Measurements from ENCODE around the gene ERF.

Gene ERF

GRCh38 chr19:42241279-42241678, 13.6 kb downstream of the ERF start:
- Mint-ChIP-seq H3K36me3 (peaks cover 26% of the 10 kb centered on the region), H3K4me1 (peaks cover 55% of the 10 kb centered on the region), H3K4me3 (peak overlapping the region; percentile 96), H3K27me3 (no peaks in the 10 kb centered on the region), H3K9me3 (no peaks in the 10 kb centered on the region), H3K27ac (peak overlapping the region; percentile 89)
- CTCF ChIA-PET = interaction anchor here (1.5 to 1.8 kb wide), 3 partner anchors 38 to 132 kb away, joined by 4 to 6 read pairs (median 5); no protein-coding TSS in a partner anchor
- no peak for DNase-seq

GRCh38 chr19:42239544-42240220, 15.2 kb downstream of the ERF start:
- CTCF ChIA-PET = interaction anchor here (0.9 to 1.8 kb wide), 3 partner anchors 39 to 130 kb away, joined by 3 to 6 read pairs (median 5); no protein-coding TSS in a partner anchor
- peak overlapping the region; percentile 70 for H3K27ac Mint-ChIP-seq
- peaks cover 44% of the 10 kb centered on the region for H3K4me1 Mint-ChIP-seq
- peaks cover 35% of the 10 kb centered on the region for H3K36me3 Mint-ChIP-seq
- H3K27me3 Mint-ChIP-seq = no peaks in the 10 kb centered on the region
- no peak for DNase-seq
- H3K4me3 Mint-ChIP-seq = no peak overlapping the region
- no peaks in the 10 kb centered on the region for H3K9me3 Mint-ChIP-seq

GRCh38 chr19:42235181-42235580, 19.7 kb downstream of the ERF start:
- no peak for DNase-seq
- H3K36me3 Mint-ChIP-seq = peaks cover 61% of the 10 kb centered on the region
- CTCF ChIA-PET = interaction anchor here (1.2 kb wide), 1 partner anchor 123 kb away, joined by 3 read pairs; no protein-coding TSS in a partner anchor
- no peaks in the 10 kb centered on the region for H3K9me3 Mint-ChIP-seq
- H3K27me3 Mint-ChIP-seq = no peaks in the 10 kb centered on the region
- H3K4me3 Mint-ChIP-seq = no peak overlapping the region
- peaks cover 18% of the 10 kb centered on the region for H3K4me1 Mint-ChIP-seq
- H3K27ac Mint-ChIP-seq = no peak overlapping the region

GRCh38 chr19:42234364-42234763, 20.6 kb downstream of the ERF start:
- Mint-ChIP-seq H3K36me3 (peaks cover 59% of the 10 kb centered on the region), H3K27ac (no peak overlapping the region), H3K27me3 (no peaks in the 10 kb centered on the region), H3K4me1 (peaks cover 17% of the 10 kb centered on the region), H3K4me3 (no peak overlapping the region), H3K9me3 (no peaks in the 10 kb centered on the region)
- CTCF ChIA-PET = interaction anchor here (1.2 kb wide), 1 partner anchor 122 kb away, joined by 3 read pairs; no protein-coding TSS in a partner anchor
- no peak for DNase-seq

- peaks cover 60% of the 10 kb centered on the region for H3K36me3 Mint-ChIP-seq
Measured at GRCh38 chr19:42233678-42234292, 21.1 kb downstream of the ERF start.

GRCh38 chr19:42233106-42233505, 21.8 kb downstream of the ERF start:
- no peaks in the 10 kb centered on the region for H3K27me3 Mint-ChIP-seq
- H3K4me3 Mint-ChIP-seq = no peak overlapping the region
- peak overlapping the region; percentile 34 for H3K27ac Mint-ChIP-seq
- no peak for DNase-seq
- H3K9me3 Mint-ChIP-seq = no peaks in the 10 kb centered on the region
- CTCF ChIA-PET = interaction anchor here (0.8 kb wide), 1 partner anchor 64 kb away, joined by 3 read pairs; no protein-coding TSS in a partner anchor
- H3K36me3 Mint-ChIP-seq = peaks cover 63% of the 10 kb centered on the region
- peaks cover 12% of the 10 kb centered on the region for H3K4me1 Mint-ChIP-seq

More at GRCh38 chr19:42233678-42234292, 21.1 kb downstream of the ERF start:
- peak overlapping the region; percentile 34 for H3K27ac Mint-ChIP-seq
- H3K4me3 Mint-ChIP-seq = no peak overlapping the region
- no peak for DNase-seq
- H3K4me1 Mint-ChIP-seq = peaks cover 12% of the 10 kb centered on the region
- H3K27me3 Mint-ChIP-seq = no peaks in the 10 kb centered on the region
- H3K9me3 Mint-ChIP-seq = no peaks in the 10 kb centered on the region
- CTCF ChIA-PET = interaction anchor here (0.8 to 1.2 kb wide), 2 partner anchors 63 to 121 kb away, joined by 3 read pairs; no protein-coding TSS in a partner anchor

GRCh38 chr19:42232435-42232834, 22.5 kb downstream of the ERF start:
- DNase-seq = no peak

GRCh38 chr19:42230571-42230970, 24.4 kb downstream of the ERF start:
- H3K27ac Mint-ChIP-seq = no peak overlapping the region
- H3K9me3 Mint-ChIP-seq = no peaks in the 10 kb centered on the region
- no peak for DNase-seq
- H3K27me3 Mint-ChIP-seq = no peaks in the 10 kb centered on the region
- peaks cover 73% of the 10 kb centered on the region for H3K36me3 Mint-ChIP-seq
- CTCF ChIA-PET = interaction anchor here (1.8 kb wide), 1 partner anchor 49 kb away, joined by 7 read pairs; no protein-coding TSS in a partner anchor
- H3K4me1 Mint-ChIP-seq = peaks cover 15% of the 10 kb centered on the region
- no peak overlapping the region for H3K4me3 Mint-ChIP-seq

More at GRCh38 chr19:42232435-42232834, 22.5 kb downstream of the ERF start:
- no peak overlapping the region for H3K27ac Mint-ChIP-seq
- peaks cover 12% of the 10 kb centered on the region for H3K4me1 Mint-ChIP-seq
- no peak overlapping the region for H3K4me3 Mint-ChIP-seq
- no peaks in the 10 kb centered on the region for H3K9me3 Mint-ChIP-seq
- peaks cover 67% of the 10 kb centered on the region for H3K36me3 Mint-ChIP-seq
- no peaks in the 10 kb centered on the region for H3K27me3 Mint-ChIP-seq
- CTCF ChIA-PET = interaction anchor here (1.1 kb wide), 1 partner anchor 47 kb away, joined by 5 read pairs; no protein-coding TSS in a partner anchor

GRCh38 chr19:42229855-42230351, 25.0 kb downstream of the ERF start:
- no peaks in the 10 kb centered on the region for H3K9me3 Mint-ChIP-seq
- peaks cover 70% of the 10 kb centered on the region for H3K36me3 Mint-ChIP-seq
- no peaks in the 10 kb centered on the region for H3K27me3 Mint-ChIP-seq
- peaks cover 15% of the 10 kb centered on the region for H3K4me1 Mint-ChIP-seq
- CTCF ChIA-PET = interaction anchor here (0.9 to 1.8 kb wide), 2 partner anchors 32 to 50 kb away, joined by 3 to 7 read pairs; no protein-coding TSS in a partner anchor
- no peak overlapping the region for H3K4me3 Mint-ChIP-seq
- no peak for DNase-seq
- peak overlapping the region; percentile 38 for H3K27ac Mint-ChIP-seq

GRCh38 chr19:42229301-42229854, 25.6 kb downstream of the ERF start:
- CTCF ChIA-PET = interaction anchor here (0.9 to 1.8 kb wide), 2 partner anchors 31 to 50 kb away, joined by 3 to 7 read pairs; no protein-coding TSS in a partner anchor
- Mint-ChIP-seq H3K27me3 (no peaks in the 10 kb centered on the region), H3K36me3 (peaks cover 70% of the 10 kb centered on the region), H3K27ac (peak overlapping the region; percentile 38), H3K4me1 (peaks cover 15% of the 10 kb centered on the region), H3K4me3 (no peak overlapping the region), H3K9me3 (no peaks in the 10 kb centered on the region)
- DNase-seq = no peak

- H3K27me3 Mint-ChIP-seq = no peaks in the 10 kb centered on the region
- no peak overlapping the region for H3K27ac Mint-ChIP-seq
- H3K4me3 Mint-ChIP-seq = no peak overlapping the region
- CTCF ChIA-PET = no interaction called here
- no peak for DNase-seq
- no peaks in the 10 kb centered on the region for H3K9me3 Mint-ChIP-seq
- H3K4me1 Mint-ChIP-seq = peaks cover 17% of the 10 kb centered on the region
- H3K36me3 Mint-ChIP-seq = peaks cover 66% of the 10 kb centered on the region
Measured at GRCh38 chr19:42228641-42229040, 26.3 kb downstream of the ERF start.

- CTCF ChIA-PET = interaction anchor here (1.0 to 1.3 kb wide), 2 partner anchors 24 to 52 kb away, joined by 3 to 4 read pairs; no protein-coding TSS in a partner anchor
- Mint-ChIP-seq H3K27ac (no peak overlapping the region), H3K4me3 (no peak overlapping the region), H3K4me1 (peaks cover 24% of the 10 kb centered on the region), H3K9me3 (no peaks in the 10 kb centered on the region), H3K36me3 (peaks cover 60% of the 10 kb centered on the region), H3K27me3 (no peaks in the 10 kb centered on the region)
- no peak for DNase-seq
Measured at GRCh38 chr19:42226886-42227285, 28.0 kb downstream of the ERF start.

GRCh38 chr19:42225718-42226292, 29.1 kb downstream of the ERF start:
- DNase-seq = no peak
- CTCF ChIA-PET = interaction anchor here (1.0 kb wide), 1 partner anchor 25 kb away, joined by 4 read pairs; no protein-coding TSS in a partner anchor
- H3K27me3 Mint-ChIP-seq = no peaks in the 10 kb centered on the region
- no peak overlapping the region for H3K4me3 Mint-ChIP-seq
- peaks cover 49% of the 10 kb centered on the region for H3K36me3 Mint-ChIP-seq
- no peaks in the 10 kb centered on the region for H3K9me3 Mint-ChIP-seq
- H3K4me1 Mint-ChIP-seq = peaks cover 27% of the 10 kb centered on the region
- H3K27ac Mint-ChIP-seq = no peak overlapping the region
